ENCODE results near the gene IMMP2L.

The IMMP2L gene

DNA sequence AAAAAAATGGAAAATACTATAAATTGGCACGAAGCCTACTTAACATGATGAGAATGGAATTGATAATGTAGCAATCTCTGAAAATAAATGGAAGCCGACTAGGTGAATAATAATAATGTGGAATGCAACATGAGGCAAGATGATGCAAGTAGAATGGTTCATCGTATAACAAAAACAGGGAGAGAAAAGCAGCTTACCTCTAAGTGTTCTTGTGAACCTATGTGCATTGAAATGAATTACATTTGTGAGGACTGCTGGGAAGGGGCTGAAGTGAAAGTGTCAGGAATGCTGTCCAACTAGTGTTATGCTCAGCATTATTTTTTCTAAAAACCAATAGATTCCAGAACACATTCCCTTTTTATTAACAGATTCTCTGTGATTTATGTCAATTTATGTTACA is 912.0 kb downstream of the IMMP2L start:
- no peak overlapping the region for H3K4me3 Mint-ChIP-seq
- no peak overlapping the region for H3K27ac Mint-ChIP-seq
- DNase-seq: no peak
- H3K4me1 Mint-ChIP-seq (ENCODE audit: low read depth): no peaks in the 10 kb centered on the region
- H3K36me3 Mint-ChIP-seq (ENCODE audit: low read depth): no peaks in the 10 kb centered on the region
- no peaks in the 10 kb centered on the region for H3K27me3 Mint-ChIP-seq
- peaks cover 5% of the 10 kb centered on the region for H3K9me3 Mint-ChIP-seq

- no peak overlapping the region for H3K4me3 Mint-ChIP-seq
- no peak for DNase-seq
- H3K9me3 Mint-ChIP-seq: no peaks in the 10 kb centered on the region
- H3K27me3 Mint-ChIP-seq: no peaks in the 10 kb centered on the region
- no peaks in the 10 kb centered on the region for H3K4me1 Mint-ChIP-seq (ENCODE audit: low read depth)
- H3K27ac Mint-ChIP-seq: no peak overlapping the region
- no peaks in the 10 kb centered on the region for H3K36me3 Mint-ChIP-seq (ENCODE audit: low read depth)
Observed at GRCh38 chr7:110647266-110647665, 915.0 kb downstream of the IMMP2L start.

DNA sequence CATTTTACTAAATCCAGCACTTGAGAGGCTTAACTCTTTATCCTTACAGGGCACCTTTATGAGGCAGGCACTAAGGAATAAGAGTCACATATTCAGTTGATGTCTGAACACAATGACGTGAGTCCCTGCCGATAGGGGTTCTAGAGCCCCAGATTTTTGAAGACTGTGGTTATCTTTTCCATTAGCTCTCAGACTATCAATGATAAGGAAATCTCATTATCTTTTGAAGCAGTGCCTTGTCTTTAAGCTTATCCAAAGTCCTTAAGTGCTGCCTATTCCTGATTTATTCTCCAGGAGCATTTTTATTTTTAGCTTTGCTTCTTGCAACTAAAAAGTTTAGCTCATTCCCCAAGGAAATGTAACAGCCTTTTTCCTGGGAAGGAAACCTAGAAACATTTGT is 915.5 kb downstream of the IMMP2L start:
- H3K27ac Mint-ChIP-seq: no peak overlapping the region
- no peak overlapping the region for H3K4me3 Mint-ChIP-seq
- no peak for DNase-seq
- H3K4me1 Mint-ChIP-seq (ENCODE audit: low read depth): no peaks in the 10 kb centered on the region
- no peaks in the 10 kb centered on the region for H3K9me3 Mint-ChIP-seq
- H3K27me3 Mint-ChIP-seq: no peaks in the 10 kb centered on the region
- H3K36me3 Mint-ChIP-seq (ENCODE audit: low read depth): no peaks in the 10 kb centered on the region

- H3K4me3 Mint-ChIP-seq: no peak overlapping the region
- no peak overlapping the region for H3K27ac Mint-ChIP-seq
Observed at GRCh38 chr7:110645616-110646015, 916.7 kb downstream of the IMMP2L start.

DNA sequence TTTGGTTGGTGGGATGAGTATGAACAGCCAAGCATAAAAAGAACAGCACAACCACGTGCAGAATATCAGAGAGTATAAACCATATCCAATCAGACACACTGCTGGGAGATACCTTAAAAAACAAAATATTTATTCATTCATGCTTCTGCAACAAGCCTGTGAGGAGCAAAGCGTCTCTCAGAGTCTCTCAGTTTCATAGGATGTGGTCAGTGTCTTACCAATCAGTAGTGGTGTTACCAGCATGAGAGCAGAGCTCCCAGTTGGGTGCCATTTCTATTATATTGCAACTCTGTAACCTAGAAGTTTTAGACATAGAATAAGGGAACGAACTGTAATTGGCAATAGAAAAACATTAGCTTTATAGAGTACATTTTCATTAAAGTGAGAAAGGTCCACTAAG is 917.2 kb downstream of the IMMP2L start:
- no peak for DNase-seq

More at GRCh38 chr7:110645616-110646015, 916.7 kb downstream of the IMMP2L start:
- DNase-seq: no peak
- no peaks in the 10 kb centered on the region for H3K9me3 Mint-ChIP-seq
- no peaks in the 10 kb centered on the region for H3K4me1 Mint-ChIP-seq (ENCODE audit: low read depth)
- no peaks in the 10 kb centered on the region for H3K27me3 Mint-ChIP-seq
- H3K36me3 Mint-ChIP-seq (ENCODE audit: low read depth): no peaks in the 10 kb centered on the region

DNA sequence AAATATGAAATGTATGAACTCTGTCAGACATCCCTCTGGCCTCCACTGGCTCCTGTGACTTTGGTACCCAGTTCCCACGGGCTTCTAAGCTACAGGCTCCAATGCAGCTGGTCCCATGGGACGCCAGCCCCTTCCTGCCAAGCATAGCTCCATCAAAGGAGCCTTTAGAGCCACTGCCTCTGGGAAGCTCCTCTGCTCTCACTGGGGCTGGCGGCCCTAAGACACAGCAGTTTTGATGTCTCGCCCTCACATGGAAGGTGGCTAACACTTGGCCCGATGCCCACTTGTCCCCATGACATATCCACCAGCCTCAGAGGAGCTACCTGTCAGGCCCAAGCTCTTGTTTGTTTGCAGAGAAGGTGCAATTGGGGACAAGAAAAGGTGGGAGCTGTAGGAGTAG is 925.0 kb downstream of the IMMP2L start:
- no peaks in the 10 kb centered on the region for H3K4me1 Mint-ChIP-seq (ENCODE audit: low read depth)
- no peaks in the 10 kb centered on the region for H3K9me3 Mint-ChIP-seq
- no peak overlapping the region for H3K4me3 Mint-ChIP-seq
- no peaks in the 10 kb centered on the region for H3K36me3 Mint-ChIP-seq (ENCODE audit: low read depth)
- H3K27me3 Mint-ChIP-seq: no peaks in the 10 kb centered on the region
- DNase-seq: no peak
- no peak overlapping the region for H3K27ac Mint-ChIP-seq

More for the DNA sequence above, 917.2 kb downstream of the IMMP2L start:
- H3K4me1 Mint-ChIP-seq (ENCODE audit: low read depth): no peaks in the 10 kb centered on the region
- H3K27ac Mint-ChIP-seq: no peak overlapping the region
- no peaks in the 10 kb centered on the region for H3K9me3 Mint-ChIP-seq
- H3K36me3 Mint-ChIP-seq (ENCODE audit: low read depth): no peaks in the 10 kb centered on the region
- H3K27me3 Mint-ChIP-seq: no peaks in the 10 kb centered on the region
- H3K4me3 Mint-ChIP-seq: no peak overlapping the region

DNA sequence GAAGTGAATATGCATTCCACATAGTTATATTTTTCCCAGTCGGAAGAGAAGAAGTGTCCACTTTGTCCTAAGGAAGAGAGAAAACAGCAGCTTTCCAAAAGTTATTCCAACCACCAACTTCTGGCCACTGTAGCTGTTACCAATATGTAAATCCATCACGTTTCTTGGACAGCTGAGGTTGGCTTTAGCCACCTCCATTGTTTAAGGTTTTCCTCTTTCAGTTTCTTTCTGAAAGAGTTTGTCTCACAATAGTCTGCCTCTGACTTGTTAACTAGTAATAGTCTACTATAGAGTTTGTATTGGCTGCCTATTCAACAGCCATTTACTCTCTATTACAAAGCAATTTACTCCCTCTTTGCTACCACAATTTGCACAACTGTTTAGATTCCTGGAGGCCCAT is 929.0 kb downstream of the IMMP2L start:
- H3K9me3 Mint-ChIP-seq: no peaks in the 10 kb centered on the region
- H3K36me3 Mint-ChIP-seq (ENCODE audit: low read depth): no peaks in the 10 kb centered on the region
- no peak overlapping the region for H3K27ac Mint-ChIP-seq
- H3K4me1 Mint-ChIP-seq (ENCODE audit: low read depth): no peaks in the 10 kb centered on the region
- H3K4me3 Mint-ChIP-seq: no peak overlapping the region
- DNase-seq: no peak
- H3K27me3 Mint-ChIP-seq: no peaks in the 10 kb centered on the region

GRCh38 chr7:110626414-110626813 is 935.9 kb downstream of the IMMP2L start:
- Mint-ChIP-seq H3K27me3 (no peaks in the 10 kb centered on the region), H3K9me3 (no peaks in the 10 kb centered on the region), H3K4me3 (no peak overlapping the region), H3K4me1 (ENCODE audit: low read depth) (peaks cover 3% of the 10 kb centered on the region), H3K36me3 (ENCODE audit: low read depth) (no peaks in the 10 kb centered on the region), H3K27ac (no peak overlapping the region)
- DNase-seq: no peak

- H3K4me3 Mint-ChIP-seq: no peak overlapping the region
- H3K4me1 Mint-ChIP-seq (ENCODE audit: low read depth): peaks cover 3% of the 10 kb centered on the region
- no peaks in the 10 kb centered on the region for H3K36me3 Mint-ChIP-seq (ENCODE audit: low read depth)
- H3K27me3 Mint-ChIP-seq: no peaks in the 10 kb centered on the region
- no peak overlapping the region for H3K27ac Mint-ChIP-seq
- no peaks in the 10 kb centered on the region for H3K9me3 Mint-ChIP-seq
- no peak for DNase-seq
Observed at GRCh38 chr7:110625294-110625693, 937.0 kb downstream of the IMMP2L start.

DNA sequence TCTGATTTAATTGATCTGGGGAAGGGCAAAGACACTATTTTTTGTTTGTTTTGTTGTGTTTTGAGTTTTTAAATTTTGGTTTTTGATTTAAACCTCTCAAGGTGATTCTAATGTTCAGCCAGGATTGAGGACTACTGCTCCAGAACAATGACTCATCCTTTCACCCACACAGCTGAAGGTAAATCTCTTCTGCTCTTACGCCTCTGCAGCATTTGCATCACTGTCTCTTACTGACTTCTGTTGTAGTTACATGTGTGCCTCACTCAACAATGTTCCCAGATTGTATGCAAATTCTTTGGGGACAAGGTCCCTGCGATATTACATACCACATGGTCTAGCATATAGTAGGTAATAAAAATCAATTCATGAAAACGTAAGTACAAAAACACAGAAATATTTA is 938.9 kb downstream of the IMMP2L start:
- Mint-ChIP-seq H3K27ac (no peak overlapping the region), H3K27me3 (no peaks in the 10 kb centered on the region), H3K9me3 (no peaks in the 10 kb centered on the region), H3K36me3 (ENCODE audit: low read depth) (no peaks in the 10 kb centered on the region), H3K4me1 (ENCODE audit: low read depth) (peaks cover 3% of the 10 kb centered on the region), H3K4me3 (no peak overlapping the region)
- no peak for DNase-seq

- H3K27me3 Mint-ChIP-seq: no peaks in the 10 kb centered on the region
- peaks cover 2% of the 10 kb centered on the region for H3K9me3 Mint-ChIP-seq
- no peak for DNase-seq
- H3K36me3 Mint-ChIP-seq (ENCODE audit: low read depth): no peaks in the 10 kb centered on the region
- H3K4me1 Mint-ChIP-seq (ENCODE audit: low read depth): peaks cover 3% of the 10 kb centered on the region
- H3K4me3 Mint-ChIP-seq: no peak overlapping the region
- H3K27ac Mint-ChIP-seq: no peak overlapping the region
Observed at GRCh38 chr7:110621289-110621688, 941.0 kb downstream of the IMMP2L start.

- no peak for DNase-seq
Observed at GRCh38 chr7:110620110-110620735, 942.1 kb downstream of the IMMP2L start.

More at GRCh38 chr7:110620110-110620735, 942.1 kb downstream of the IMMP2L start:
- Mint-ChIP-seq H3K9me3 (peaks cover 2% of the 10 kb centered on the region), H3K27ac (no peak overlapping the region), H3K27me3 (no peaks in the 10 kb centered on the region), H3K4me3 (no peak overlapping the region), H3K4me1 (ENCODE audit: low read depth) (peaks cover 3% of the 10 kb centered on the region), H3K36me3 (ENCODE audit: low read depth) (no peaks in the 10 kb centered on the region)

All from activated T-cell treated with anti-CD3 and anti-CD28 coated beads, Interleukin-2, amount 50 U/mL, for 24 hours (primary cell).